Psoas muscle (tissue), 8 donors: ENCODE measurements around the gene ABI2. TPM values are rescaled to one million over a fixed set of nuclear protein-coding genes. Genes with fewer than 3 reads are reported as not detected.

Experiments used
- ATAC-seq, 4 donors: fragments of 200-7000 bp; cut with Tn5 transposase; one replicate each; pipeline ENCODE4 v1.9.1; 2020; ENCODE audit warnings: moderate library complexity in 3 of 4, mild to moderate bottlenecking in 2 of 4
- DNase-seq, 2 donors: peaks; one replicate each; pipeline ENCODE4 v3.0.0-alpha.2; 2020
- H3K27ac ChIP-seq: fragments of 200-600 bp; one replicate; pipeline ENCODE4 v1.8.0; 2022
- H3K27me3 ChIP-seq, 3 donors: fragments of 200-600 bp in 1 of 3; one replicate each; pipeline versions ENCODE4 v1.6.1 to v1.8.0; 2013 to 2022; ENCODE audit warnings: low read length in 2 of 3, mild to moderate bottlenecking in 2 of 3, moderate library complexity in 1 of 3; ENCODE audit not compliant: insufficient read depth in 3 of 3
- H3K36me3 ChIP-seq, 2 donors: fragments of 200-600 bp in 1 of 2; one replicate each; pipeline versions ENCODE4 v1.6.1 to v1.8.0; 2013 to 2022; ENCODE audit warnings: low read depth in 1 of 2, mild to moderate bottlenecking in 1 of 2, moderate library complexity in 1 of 2; ENCODE audit not compliant: insufficient read depth in 1 of 2
- H3K4me1 ChIP-seq: fragments of 200-600 bp; one replicate; pipeline ENCODE4 v1.8.0; 2022
- H3K4me3 ChIP-seq: fragments of 200-600 bp; one replicate; pipeline ENCODE4 v1.8.0; 2022; ENCODE audit warnings: mild to moderate bottlenecking
- H3K9me3 ChIP-seq: fragments of 200-600 bp; one replicate; pipeline ENCODE4 v1.8.0; 2022
- CTCF ChIP-seq: fragments of 200-600 bp; IDR thresholded peaks from one replicate; pipeline ENCODE4 v1.8.0; 2022; ENCODE audit warnings: antibody characterized with exemption
- WGBS, 3 donors: extraction: QIAGEN DNeasy Blood & Tissue Kit; methylation state at CpG; one replicate each; pipeline versions ENCODE4 v1.1.6 to v1.1.7; 2013; 5-methylcytosine and 5-hydroxymethylcytosine counted together
- intact Hi-C, 2 donors: fragments of 100-400 bp; cut with DNase I; formaldehyde crosslinking; loops; one replicate each; pipeline versions ENCODE4 v1.11.0 to v1.14.2; 2022
- polyA plus RNA-seq, 3 donors: library from polyadenylated mRNA; stranded (reverse); fragments of 200-250 nt; gene quantifications; one replicate each; pipeline ENCODE4 v1.2.3, GENCODE V29; 2013
- total RNA-seq, 4 donors: library from RNA; stranded (reverse); fragmentation: NEBNext Ultra II Directional in 2 of 4; extraction: Animal tissue kit (Norgen Biotek cat#: 25700) in 2 of 4; gene quantifications; one replicate each; pipeline versions ENCODE4 v1.2.1 to v1.2.4, GENCODE V29; 2021 to 2023
- donor health status: healthy with polysubstance abuse.
- donor health status: DM: no; HTN: no; CAD: no; lungs with moderate emphysema.
- donor health status: Bipolar disorder and iron deficiency.
- donor health status: healthy.
- donor health status: DM: yes; HTN: yes; CAD: no.
- donor health status: DM: no; HTN: no; CAD: no.
- donor health status: DM: no; HTN: no; CAD: no.
- donor health status: DM: yes; HTN: yes; CAD: no.

The ABI2 gene
- total and polyA plus RNA-seq, 7 donors = 7.5 to 16.9 (median 12.9) TPM

- Histone ChIP-seq H3K4me3 (no peak overlapping the region), H3K36me3 (peaks cover 8 to 96% of the 10 kb centered on the region in 2 donors), H3K27me3 (no peaks in the 10 kb centered on the region), H3K4me1 (no peaks in the 10 kb centered on the region), H3K9me3 (no peaks in the 10 kb centered on the region), H3K27ac (no peak overlapping the region)
- DNase-seq (no peak), ATAC-seq (no peak)
- WGBS, 3 donors = 93 to 95% (median 95%) methylated on average over 3 of the region's 3 CpGs
- no peak for TF ChIP-seq CTCF
- intact Hi-C loops = no loop called here
These were observed 118.6 kb downstream of the ABI2 start for GRCh38 chr2:203446780-203447179.

DNA sequence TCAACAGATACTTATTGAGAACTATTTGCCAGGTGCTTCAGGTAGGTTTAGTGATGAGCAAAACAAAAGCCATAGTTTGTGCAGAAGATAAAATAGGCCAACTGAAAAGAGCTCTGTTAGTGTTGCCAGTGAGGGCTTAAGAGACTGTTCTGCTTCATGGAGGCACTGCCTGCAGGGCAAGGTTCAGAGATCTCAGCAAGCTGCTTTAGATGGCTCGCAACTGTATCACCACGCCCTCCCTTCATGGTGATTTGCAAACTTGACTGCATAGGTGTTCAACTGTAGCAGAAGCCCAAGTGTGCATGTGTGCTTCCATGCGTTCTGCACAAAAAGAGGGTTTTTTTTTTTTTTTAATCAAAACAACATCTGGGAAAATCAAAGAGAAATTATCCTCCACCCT, 122.4 kb downstream of the ABI2 start:
- no peaks in the 10 kb centered on the region for H3K9me3 ChIP-seq
- H3K4me1 ChIP-seq = no peaks in the 10 kb centered on the region
- 88 to 97% (median 91%) methylated on average over 3 of the region's 3 CpGs for WGBS, 3 donors
- no peak for ATAC-seq
- H3K36me3 ChIP-seq = peaks cover 11 to 96% of the 10 kb centered on the region in 2 donors
- no peak for TF ChIP-seq CTCF
- no peak overlapping the region for H3K4me3 ChIP-seq
- no peak for DNase-seq
- no peaks in the 10 kb centered on the region for H3K27me3 ChIP-seq
- intact Hi-C loops = loop anchor here in 1 of 2 donors (5.0 to 10.0 kb wide), 2 partner anchors 216 to 1948 kb away; partner anchors contain the start of gene CYP20A1
- H3K27ac ChIP-seq = no peak overlapping the region

DNA sequence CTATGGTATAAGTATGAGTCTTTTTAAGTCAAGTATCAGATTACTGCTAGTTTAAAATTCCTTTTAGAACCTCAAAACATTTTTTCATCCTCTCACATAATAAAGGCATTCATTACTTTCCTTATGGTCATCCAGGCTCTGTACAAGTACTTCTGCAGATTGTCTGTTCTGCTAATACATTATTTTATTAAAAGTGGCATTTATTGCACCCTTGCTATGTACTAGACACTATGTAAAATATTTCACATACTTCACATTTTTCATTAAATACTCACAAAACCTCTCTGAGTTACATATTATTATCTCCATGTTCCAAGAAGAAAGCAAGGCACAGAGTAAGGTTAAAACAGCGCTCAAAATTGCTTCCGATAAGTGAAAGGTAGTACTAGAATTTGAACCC, 122.8 kb downstream of the ABI2 start:
- Histone ChIP-seq H3K4me3 (no peak overlapping the region), H3K36me3 (peaks cover 11 to 91% of the 10 kb centered on the region in 2 donors), H3K27me3 (no peaks in the 10 kb centered on the region), H3K4me1 (no peaks in the 10 kb centered on the region), H3K27ac (no peak overlapping the region), H3K9me3 (no peaks in the 10 kb centered on the region)
- DNase-seq = no peak
- intact Hi-C loops = loop anchor here in 1 of 2 donors (5.0 to 10.0 kb wide), 2 partner anchors 216 to 1949 kb away; partner anchors contain the start of gene CYP20A1
- ATAC-seq = no peak
- no peak for TF ChIP-seq CTCF
- WGBS, 3 donors = 96 to 98% (median 97%) methylated on average over 2 of the region's 2 CpGs

DNA sequence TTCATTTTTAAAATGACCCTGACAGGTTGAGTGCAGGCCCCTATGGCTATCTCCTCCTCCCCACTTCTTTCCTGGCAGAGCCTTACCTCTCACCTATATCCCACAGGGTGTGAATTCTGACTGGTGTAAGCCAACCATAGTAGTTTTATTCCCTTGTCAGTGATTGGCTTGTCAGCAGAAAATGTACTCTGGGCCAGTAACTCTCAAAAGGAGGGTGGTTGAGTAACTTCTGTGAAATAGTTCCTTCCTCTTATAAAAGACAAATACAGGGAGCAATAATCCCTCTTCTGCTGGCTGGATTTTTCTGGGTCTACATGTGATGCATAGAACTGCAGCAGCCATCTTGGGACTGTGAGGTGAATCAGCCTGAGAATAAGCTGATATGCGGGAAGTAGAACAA, 123.5 kb downstream of the ABI2 start:
- intact Hi-C loops = loop anchor here in 1 of 2 donors (5.0 to 10.0 kb wide), 2 partner anchors 217 to 1949 kb away; partner anchors contain the start of gene CYP20A1
- no peak overlapping the region for H3K4me3 ChIP-seq
- no peak overlapping the region for H3K27ac ChIP-seq
- ATAC-seq = no peak
- no peak for DNase-seq
- no peak for TF ChIP-seq CTCF
- H3K9me3 ChIP-seq = no peaks in the 10 kb centered on the region
- 91 to 99% (median 93%) methylated on average over 1 of the region's 1 CpG for WGBS, 3 donors
- no peaks in the 10 kb centered on the region for H3K27me3 ChIP-seq
- H3K4me1 ChIP-seq = no peaks in the 10 kb centered on the region
- H3K36me3 ChIP-seq = peaks cover 8 to 88% of the 10 kb centered on the region in 2 donors
